Fibroblast of upper back skin (primary cell): ENCODE data around the gene BRD3.

Experiments used
- DNase-seq: peaks from one replicate; pipeline ENCODE4 v3.0.0-alpha.2; 2013

The BRD3 gene

DNA sequence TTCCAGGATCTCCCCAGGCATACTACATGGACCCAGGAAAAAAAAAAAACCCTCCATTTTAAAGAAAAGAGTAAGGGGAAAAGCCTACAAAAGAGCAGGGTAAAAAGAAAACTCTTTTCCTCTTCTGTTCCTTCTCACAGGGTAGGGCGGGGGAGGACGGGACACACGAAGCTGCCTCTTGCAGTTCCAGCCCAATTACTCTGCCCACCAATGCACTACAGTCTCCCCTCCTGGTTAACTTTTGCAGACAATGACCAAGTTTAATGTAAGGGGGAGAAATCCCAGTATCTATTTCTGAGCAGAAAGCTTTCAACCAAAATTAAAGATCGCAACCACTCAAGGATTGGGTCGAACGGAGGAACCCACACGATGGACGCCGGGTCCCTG is 1.3 kb downstream of the BRD3 start:
- peak; percentile 10 for DNase-seq

DNA sequence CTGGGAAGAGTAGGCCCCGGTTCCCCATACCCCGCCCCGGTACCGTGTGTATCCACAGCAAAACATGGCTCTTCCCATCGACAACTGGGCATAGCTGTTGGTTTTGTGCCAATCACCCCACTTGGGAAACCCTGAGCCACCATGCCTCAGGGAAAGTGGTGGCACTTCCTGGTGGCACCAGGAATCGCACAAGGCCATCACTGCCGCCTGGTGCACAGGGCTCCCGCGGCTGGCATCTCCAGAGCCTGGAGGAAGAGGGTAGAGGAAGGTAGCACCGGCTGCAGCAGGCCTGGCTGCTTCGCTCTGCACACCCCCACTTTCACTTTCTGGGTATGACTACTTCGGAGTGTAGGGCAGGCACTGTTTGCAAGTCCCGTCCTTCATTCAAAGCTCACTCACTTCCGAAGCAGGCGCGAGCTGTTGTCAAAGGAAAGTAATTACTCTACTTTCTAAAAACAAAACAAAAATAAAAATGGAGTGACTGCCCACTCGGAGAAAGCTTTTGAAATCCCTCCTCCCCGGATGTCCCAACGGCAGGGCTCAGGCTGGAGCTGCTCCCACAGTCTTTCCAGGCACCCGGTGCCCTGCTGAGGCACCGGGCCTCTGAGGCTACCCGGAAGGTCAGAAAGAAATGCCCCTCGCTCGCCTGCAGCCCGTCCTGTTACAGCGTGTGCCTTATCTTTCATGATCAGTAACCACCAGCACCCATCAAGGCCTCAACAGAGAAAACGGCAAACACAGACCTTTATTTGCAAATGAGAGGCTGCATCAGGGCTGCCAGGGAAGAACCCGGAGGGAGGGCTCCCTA is 2.0 kb downstream of the BRD3 start:
- DNase-seq: peak; percentile 34

DNA sequence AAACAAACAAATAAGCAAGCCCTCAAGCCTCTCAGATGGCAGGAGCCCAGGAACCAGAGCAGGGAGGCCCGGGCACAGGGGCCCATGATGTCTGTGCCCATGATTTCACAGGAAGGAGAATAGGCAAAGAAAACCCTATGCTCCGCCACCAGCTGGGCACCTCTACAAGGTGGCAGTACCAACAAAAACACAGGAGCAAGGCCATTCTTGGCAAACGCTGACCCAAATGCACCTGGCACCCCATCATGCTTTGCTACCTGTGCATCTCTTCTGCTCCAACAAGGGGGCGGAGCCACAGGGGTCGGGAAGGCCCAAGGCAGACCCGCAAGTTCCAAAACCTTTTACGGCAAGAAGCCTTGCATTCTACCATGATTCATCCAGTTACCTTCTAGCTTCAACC is 3.1 kb downstream of the BRD3 start:
- DNase-seq: no peak

DNA sequence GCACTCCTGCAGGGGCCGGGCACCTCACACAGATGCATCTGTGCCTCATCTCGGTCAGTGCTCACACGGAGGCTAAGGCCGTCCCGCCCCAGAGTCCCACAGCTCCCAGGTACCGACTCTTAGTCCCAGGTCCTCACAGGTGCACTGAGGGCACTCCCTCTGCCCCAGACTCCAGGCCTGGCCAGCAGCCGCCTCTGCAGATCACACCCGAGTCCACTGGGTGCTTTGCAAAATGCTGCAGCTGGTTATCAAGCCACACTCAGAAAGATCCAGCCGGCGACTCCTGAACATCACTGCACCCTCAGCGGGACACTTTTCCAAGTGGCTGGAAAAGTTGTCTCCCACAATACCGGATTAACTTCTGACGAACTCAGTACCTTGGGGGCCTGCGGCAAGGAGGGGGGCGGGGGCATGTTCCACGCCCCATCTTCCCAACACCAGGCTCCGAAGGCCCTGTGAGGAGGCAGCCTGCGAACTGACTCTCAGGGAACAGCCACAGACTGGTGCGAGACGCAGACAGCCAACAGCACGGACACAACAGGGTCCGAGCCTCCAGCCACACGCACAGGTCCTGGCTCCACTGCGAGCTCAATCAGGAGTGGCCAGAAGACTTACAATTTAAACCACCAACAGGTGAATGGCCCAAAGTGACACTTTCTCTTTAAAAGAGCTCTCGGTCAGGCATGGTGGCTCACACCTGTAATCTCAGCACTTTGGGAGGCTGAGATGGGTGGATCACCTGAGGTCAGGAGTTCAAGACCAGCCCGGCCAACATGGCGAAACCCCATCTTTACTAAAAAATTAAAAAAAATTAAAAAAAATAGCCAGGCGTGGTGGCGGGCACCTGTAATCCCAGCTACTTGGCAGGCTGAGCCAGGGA is 4.0 kb downstream of the BRD3 start:
- no peak for DNase-seq

DNA sequence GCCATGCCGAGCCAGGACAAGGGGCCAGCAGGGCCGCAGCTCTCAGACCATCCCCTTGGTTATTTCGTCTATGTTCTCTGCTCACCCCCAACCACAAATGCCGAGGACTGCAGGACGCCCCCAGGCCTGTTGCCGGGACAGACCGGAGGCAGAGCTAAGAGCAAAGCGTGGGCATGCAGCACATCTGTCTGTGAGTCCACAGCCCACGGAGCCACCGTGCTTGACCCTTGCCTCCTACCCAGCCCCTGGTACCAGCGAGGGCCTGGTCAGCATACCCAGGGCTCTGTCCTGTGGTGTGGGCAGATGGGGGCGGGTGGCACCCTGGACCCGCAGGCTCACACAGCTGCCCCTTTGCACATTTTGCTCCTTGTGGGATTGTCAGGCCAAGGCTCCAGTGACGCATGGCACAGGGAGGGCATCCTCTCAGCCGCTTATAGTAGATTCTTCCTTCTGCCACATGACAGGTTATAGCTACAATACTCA is 4.7 kb downstream of the BRD3 start:
- no peak for DNase-seq

DNA sequence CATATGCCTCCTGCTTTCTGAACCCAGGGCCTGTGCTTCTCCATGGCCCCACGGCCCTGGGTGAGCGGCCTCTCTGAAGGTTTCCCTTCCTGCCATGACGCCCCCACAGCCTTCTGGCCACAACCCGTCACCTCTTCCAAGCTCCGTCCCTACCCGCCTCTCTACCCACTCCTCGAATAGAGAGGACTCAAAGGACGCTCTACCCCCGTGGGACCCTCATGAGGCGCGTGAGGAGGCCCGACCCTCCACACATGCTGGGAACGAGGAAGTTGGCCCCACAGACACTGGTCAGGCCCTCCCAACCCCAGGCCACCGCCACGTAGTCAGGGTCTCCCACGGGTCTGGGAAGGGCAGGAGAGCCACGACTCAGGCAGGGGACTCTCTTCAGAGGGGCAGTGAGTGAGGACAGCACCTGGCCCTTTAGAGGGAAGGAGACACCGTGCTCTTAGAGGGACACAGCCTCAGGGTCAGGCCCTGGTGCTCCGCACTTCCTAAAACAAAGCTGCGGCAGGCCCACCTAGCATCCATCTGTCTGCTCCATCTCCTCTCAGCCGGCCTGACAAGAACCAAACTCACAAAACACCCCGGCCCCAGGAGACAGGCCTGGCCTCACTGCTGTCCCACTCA is 5.3 kb downstream of the BRD3 start:
- no peak for DNase-seq

DNA sequence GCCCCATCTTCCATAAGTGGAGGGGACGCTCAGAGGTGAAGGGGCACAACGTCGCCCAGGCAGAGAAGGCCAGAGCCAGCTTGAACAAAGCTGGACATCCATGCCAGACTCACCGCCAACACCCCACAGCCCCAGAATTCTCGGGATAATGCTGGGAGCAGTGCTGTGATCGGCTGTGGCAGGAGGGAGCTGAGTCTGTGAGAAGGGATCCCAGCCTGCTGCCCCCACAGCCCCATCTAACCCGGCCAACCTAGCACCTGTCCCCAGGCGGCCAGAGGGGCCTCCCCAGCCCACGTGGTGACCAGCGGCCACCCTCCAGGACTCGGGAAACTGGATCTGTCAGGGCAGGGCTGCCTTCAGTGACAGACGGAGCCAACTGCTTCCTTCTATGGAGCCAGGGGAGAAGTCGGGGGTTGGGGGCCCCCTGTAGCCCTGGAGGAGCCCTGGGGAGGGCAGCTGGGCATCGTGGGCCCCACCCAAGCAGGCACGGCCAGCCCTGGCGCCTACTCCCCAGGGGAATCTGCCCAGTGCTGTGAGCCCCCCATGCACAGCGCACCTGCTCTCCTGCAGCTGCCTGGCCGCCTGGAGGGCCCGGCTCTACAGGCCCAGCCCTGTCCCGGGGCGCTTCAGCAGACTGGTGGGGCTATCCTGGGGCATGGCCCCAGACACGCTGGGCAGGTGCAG is 6.0 kb downstream of the BRD3 start:
- no peak for DNase-seq

DNA sequence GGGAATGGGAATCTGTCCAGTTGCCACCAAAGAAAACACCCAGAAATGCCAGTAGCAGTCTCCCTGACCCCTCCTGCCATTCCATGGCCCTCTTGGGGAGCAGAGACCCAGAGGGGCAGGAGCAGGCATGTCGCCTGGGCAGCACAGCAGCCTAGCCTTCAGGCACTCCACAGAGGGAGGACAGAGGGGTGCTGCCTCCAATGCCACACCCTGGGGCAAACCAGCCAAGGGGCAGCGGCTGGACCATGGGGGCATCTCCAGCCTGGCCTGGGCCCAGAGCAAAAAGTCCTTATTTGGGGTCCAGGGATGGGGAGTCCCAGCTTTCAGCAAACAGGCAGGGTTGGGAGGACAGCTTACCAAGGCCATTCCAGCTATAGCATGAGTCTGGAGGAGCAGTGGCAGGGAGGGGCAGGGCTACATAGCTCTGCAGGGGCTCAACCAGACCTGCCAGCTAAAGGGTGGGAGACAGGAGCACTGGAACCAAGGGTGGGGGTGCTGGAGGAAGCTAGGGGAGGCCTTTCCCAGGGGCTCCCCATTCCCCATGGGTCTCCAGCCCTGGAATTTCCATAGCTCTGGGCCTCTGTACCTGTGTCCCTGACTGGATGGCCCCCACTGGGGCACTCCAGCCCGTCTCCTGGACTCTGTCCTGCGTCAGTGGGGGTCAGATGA is 6.7 kb downstream of the BRD3 start:
- no peak for DNase-seq

DNA sequence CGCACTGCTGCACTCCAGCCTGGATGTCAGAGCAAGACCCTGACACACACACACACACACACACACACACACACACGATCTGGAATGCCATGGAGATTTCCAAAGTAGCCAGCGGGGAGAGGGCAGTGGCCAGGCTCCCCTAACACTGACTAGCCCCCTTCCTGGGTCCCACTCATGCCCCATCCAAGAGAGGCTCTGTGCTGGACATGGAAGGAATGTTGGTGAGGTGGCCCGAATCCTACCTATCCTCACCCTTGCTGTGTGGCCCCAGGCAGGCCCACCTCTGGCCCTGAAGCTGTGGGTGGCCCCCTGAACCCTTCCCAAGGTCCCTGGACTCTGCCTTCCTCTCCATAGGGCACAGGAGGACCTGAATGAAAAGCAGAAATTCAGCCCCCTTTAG is 7.3 kb downstream of the BRD3 start:
- no peak for DNase-seq

DNA sequence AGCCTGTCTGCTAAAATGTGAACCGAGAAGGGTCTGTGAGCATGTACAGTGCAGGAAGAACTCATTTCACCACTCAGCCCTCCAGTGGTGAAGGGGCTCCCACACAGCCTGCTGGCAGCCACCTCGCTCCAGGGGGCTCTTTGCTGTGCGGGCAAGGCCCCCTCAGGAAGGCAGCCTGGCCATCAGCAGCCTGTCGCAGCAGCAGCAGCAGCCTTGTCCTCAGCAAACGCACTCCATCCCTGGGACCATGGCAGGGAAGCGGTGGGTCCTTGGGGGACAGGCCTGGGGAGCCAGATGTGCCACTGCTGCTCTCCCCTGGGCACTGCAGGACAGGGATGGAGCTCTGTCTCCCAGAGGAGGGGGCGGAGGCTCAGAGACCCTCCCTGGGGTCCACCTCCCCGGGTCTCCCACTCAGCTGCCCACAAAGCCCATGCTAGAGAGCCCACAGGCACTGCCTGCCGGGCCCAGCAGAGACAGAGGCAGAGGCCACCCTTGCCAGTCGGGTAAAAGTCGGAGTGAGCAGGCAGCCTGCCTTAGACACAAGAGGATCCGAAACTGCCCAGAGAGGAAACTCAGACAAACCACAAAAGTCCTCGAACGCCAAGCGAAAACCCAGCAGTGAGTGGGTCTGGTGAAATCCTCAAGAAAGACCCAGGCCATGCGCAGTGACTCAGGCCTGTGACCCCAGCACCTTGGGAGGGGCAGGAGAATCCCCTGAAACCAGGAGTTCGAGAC is 8.0 kb downstream of the BRD3 start:
- no peak for DNase-seq

DNA sequence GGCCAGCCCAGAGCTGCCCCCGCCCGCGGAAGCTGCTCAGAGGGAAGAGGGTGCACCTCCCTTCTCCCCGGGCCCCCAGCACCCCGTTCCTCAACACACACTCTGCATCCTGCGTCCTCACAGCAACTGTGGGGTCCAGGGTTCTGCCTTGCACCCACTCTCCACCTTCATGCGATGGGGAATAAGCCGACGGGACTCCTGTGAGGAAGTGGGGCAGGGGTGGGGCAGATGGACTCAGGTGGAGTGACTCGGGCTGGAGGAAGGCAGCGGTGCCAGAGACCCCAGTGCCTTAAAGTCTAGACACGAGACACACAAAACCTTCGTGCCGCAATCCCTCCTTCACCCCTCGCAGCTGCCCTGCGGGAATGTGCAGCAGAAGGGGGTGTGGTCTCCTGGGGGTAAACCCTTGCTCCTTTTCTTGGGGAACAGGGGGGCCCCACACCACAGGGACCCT is 8.6 kb downstream of the BRD3 start:
- DNase-seq: no peak

DNA sequence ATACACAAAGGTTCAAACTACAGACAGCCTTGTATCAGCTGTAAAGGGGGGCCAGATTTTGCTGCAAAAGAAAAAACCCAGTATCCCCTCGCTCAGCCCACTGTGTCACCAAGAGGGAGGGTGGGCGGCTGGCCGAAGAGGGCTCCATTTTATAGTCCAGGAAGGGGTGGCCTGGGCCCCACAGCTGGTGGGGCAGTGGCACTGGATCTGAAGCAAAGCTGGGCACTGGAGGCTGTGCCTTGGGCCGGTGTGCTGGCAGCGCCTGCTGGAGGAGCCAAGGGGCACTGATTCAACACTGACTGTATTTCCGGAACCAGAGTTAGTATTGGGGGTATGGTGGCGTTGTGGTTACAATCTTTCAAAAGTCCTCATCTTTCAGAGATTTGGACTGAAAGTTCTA is 9.1 kb downstream of the BRD3 start:
- DNase-seq: no peak

DNA sequence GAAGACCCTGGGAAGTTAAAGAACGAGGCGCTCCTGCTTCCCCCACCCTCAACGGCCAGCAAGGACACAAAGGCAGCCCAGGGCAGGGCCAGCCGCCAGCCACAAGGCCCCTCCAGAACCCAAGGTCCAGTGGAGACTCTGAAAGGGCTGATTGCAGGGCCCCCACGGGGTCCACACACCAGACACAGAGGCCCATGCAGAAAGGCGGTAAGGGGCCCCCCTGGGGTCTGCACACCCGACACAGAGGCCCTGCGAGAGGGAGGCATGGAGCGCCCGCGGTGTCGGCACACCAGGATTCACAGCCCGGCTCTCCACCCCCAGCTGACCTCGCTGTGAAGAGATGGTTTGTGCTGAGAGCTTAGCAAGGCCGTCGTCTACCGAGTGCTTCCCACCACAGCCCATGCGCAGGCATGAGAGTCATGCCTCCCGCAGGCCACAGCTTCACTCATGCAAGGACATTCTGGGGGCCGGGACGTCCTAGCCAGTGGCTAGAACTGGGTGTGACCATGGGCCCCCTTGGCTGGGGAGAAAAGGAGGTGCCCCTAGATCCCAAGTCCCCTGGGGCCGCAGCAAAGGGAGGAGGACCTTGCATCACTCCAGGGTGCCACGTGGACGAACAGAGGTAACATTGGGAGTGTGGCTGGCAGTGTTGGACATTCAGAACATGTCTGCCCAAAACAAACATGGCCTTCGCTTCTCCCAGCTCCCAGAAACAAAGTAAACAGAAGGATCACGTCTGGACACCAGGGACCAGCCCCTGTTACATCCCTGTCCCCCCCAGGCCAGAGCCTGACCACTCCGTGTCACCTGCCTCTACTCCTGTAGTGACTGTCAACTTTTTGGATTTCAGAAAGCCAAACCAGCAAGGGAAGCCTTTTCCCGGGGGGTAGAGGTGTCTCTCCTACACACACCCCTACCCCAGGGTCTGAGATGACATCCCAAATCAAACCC is 9.8 kb downstream of the BRD3 start:
- no peak for DNase-seq

DNA sequence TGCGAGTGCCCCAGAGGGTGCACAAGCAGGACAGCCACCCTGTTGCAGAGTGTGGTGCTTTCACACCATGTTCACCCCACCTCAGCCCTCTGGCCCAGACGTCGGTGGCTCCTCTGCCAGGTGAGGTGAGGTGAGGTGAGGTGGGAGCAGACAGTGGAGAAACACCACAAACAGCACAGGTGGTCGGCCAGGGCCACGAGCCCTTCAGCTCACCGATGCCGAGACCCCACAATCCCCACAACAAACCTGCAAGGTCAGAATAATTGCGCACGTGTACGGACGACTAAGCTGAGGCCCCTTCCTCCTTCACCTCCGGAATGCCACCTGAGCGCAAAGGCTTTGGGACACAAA is 10.5 kb downstream of the BRD3 start:
- DNase-seq: no peak

DNA sequence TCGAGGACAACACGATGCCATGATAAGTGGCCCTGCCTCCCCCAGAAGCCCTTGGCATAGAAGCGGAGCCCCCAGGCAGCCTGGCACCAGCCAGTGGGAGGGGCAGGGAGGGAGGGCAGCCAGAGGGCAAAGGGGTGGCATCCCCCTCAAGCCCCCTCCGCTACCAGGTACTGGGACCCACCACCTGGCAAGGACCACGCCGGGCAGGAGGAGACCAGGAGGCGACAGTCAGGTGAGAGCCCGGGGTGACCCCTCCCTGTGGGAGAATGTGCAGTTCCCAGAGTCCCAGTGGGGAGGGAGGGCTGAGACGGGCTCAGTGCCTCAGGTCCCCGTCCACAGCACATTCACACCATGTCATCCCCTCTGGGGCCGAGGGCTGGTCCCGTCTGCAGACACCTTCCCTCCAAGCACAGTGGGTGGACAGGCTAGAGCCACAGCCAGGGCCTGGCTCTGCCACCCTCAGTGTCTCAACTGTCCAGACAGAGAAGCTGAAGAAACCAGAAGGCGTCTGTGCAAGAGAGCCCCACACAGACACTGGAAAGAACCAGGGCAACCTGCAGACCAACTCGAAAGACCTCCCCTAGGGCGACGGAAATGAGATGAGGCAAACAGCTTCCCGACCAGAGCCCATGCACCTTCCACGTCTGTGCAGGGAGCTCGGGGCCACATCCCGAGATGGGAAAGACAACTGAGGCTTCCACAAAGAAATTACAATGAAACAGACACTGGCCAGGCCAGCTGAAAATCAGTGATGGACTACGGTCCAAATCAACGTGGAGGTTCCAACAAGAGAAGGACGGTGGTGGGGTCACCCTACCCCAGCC is 11.1 kb downstream of the BRD3 start:
- DNase-seq: no peak

DNA sequence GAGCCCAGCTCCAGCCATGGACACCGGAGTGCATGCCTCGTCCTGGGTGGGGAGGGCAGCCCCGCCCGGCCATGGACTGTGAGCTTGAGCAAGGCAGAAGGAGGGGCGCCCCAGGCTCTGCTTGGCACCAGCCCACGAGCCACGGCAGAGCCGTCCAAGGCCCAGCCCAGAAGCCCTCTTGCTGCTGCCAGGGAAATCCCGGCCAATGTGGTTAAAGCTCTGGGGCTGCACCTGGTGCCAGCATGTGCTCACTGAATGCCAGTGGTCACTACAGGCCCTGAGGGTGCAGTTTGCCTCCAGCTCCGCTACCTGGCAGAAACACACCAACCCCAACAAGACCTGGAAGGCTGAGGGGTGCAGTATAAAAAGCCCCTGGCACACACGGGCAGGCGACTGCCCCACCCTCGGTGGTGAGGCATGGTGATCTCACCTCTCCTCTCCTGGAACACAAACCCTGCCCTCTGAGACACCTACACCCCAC is 11.8 kb downstream of the BRD3 start:
- DNase-seq: peak; percentile 23

DNA sequence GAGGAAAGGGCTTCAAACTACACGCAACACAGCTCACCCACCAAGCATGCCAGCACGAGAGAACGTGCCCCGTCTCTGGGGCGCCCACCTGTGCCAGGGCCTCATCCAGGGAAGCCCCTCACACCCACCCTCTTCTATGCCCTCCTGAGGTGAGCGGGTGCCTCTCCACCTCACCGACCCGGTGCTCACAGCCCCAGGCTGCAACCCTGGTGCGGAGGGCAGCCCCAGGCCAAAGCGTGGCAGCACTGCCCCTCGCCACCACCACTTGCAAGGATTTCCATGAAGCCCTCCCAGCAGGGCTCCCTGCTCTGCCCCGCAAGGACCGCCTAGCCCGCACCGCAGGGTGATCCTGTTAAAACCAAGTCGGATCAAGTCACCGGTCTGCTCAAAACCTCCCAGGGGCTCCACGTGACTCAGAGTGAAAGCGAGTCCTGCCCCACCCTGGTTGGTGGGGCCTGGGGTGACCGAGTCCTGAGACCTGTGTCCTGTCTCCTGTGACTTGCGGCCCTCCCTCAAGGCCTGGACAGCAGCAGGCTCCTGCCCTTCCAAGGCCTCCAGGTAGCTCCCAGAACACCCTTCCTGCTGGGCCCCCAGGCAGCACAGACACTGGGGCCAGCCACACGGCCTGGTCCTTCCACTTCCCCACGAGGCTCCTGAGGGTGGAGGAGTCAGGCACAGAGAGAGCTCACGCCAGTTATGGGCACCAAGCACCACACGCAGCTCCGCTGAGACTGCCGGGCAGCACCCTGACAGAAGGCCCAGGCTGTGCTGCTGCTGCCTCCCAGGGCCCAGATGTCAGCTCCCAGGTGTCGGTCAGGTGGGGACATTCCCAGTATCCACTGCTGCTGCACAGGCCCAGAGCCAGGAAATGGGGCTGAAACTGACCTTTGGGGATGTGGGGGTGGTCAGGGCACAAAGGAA is 12.7 kb downstream of the BRD3 start:
- no peak for DNase-seq
